SK-N-DZ (cell line): ENCODE results near the gene BCAS1.

Experiments used
- DNase-seq: peaks from one replicate; pipeline ENCODE4 v3.0.0-alpha.2; 2015; ENCODE audit warnings: low spot score

The BCAS1 gene

DNA sequence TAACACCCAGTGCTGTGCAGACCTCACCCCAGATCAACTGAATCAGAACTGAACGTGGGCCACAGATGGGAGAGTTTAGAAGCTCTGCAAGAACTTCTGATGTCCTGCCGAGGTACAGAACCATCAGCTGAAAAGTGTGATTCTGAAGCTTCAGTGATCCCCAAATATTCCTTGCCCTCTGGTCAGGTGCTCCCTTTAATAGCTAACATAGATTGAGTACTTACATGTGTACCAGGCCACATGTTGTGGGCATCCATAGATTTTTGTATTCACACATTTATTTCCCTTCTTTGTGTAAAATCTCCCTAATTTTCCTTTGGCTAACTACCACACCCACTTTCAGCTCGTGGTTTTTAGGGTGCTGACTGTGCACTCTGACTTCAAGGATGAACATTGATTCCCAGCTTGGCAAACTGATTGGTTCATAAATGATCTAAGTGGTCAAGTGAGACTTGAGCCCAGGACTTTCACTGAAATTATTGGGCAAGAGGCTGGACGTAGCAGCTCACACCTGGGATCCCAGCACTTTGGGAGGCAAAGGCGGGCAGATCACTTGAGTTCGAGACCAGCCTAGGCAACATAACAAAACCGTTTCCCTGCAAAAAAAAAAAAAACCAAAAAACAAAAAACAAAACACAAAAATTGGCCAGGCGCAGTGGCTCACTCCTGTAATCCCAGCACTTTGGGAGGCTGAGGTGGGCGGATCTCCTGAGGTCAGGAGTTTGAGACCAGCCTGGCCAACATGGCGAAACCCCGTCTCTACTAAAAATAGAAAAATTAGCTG lies 162.2 kb downstream of the BCAS1 start:
- no peak for DNase-seq

DNA sequence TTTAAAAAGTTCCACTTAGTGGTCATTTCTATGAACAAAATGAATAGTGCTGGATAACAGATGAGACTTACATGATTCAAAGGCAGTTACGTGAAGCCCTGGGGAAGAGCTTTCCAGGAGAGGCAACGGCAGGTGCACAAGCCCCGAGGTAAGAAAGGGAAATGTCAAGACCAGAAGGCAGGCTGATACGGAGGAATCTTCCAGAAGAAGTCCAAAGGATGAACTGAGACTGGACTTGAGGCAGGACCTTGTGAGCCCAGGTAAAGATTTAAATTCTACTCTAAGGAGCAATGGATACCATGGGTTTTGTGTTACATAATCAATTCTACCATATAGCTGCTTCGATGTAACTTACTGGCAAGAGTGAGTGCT lies 164.6 kb downstream of the BCAS1 start:
- no peak for DNase-seq

DNA sequence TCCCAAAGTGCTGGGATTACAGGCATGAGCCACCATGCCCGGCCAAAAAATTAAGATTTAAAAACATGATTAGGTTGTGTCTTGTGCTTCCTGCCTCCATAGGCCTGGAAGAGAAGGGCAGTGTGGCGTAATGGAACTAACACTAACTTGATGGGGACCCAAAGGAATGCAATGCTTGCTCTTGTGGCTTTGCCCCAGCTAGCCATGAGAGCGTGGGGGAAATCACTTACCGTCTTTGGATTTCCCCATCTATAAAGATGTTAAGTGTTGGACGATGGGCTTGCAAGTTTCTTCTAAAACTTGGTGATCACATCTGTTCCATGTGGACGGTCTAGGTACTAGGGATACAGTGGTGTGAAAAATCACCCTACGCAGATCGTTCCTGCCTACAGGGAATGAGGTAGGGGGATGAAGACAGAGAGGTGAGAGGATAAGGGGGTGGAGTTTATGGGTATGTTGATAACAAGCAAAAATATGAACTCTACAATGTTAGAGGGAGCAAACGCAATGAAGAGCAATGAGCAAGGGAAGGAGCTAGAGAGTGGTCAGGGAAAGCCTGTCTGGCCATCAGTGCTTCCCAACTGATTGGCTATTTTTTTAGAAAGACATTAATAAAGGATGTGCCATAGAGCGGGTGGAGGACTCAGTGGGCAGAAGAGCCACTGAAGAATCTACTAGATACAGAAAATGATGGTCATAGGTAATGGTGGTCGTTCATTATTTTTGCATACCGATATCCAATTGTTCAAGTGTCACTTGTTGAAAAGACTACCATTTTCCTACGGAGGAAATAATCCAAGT lies 165.2 kb downstream of the BCAS1 start:
- DNase-seq: no peak

DNA sequence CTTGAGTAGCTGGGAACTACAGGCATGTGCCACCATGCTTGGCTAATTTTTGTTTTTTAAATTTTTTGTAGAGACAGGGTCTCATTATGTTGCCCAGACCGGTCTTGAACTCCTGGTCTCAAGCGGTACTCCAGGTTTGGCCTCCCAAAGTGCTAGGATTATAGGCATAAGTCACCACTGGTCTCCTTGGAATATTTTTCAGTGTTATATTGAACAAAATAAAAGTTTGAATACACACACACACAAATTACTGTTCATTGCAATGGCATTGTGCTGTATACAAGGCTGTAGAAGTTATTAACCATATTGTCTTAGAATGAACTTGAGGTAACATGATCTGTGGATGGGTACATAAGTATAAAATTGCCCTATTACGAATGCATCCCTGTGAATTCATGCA lies 166.1 kb downstream of the BCAS1 start:
- DNase-seq: no peak

DNA sequence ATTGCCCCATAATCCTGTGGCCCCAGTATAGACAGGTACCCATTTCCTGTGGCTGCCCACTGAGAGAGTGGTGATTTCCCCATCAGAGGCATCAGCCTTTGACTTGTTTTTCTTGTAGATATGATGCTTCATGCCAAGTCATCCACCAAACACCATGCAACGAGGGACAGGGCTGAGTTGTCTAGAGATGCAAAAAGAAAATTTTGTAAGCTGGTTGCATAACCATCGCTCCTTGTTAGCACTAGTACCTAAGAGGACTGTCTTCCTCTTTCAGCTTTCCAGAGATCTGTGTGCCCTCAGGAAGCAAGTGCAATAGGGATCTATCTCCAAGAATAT lies 166.8 kb downstream of the BCAS1 start:
- no peak for DNase-seq

DNA sequence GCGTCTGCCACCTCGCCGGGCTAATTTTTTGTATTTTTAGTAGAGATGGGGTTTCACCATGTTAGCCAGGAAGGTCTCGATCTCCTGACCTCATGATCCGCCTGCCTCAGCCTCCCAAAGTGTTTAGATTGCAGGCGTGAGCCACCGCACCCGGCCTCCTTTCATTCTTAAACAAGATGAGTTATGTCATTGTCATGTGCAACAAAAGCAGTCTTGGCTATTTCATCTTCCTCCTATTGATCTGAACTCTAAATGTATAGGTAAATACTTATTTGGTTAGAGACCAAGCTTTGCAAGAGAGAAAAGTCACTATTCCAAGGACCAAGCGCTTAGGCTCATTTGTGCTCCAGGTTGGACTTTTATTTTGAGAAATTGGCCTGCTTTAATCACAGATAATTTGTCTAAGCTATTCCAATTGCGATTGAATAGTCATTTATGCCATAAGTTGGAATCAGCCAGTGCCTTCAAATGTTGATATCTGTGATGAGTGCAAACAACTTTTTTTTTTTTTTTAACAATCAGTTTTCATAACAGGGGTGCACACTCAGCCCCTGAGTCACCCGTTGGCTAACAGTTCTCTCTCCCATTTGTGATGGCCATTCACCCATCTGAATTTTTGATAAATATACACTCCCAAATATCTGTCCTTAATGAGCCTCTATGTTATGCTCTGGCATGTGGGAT lies 167.3 kb downstream of the BCAS1 start:
- no peak for DNase-seq

DNA sequence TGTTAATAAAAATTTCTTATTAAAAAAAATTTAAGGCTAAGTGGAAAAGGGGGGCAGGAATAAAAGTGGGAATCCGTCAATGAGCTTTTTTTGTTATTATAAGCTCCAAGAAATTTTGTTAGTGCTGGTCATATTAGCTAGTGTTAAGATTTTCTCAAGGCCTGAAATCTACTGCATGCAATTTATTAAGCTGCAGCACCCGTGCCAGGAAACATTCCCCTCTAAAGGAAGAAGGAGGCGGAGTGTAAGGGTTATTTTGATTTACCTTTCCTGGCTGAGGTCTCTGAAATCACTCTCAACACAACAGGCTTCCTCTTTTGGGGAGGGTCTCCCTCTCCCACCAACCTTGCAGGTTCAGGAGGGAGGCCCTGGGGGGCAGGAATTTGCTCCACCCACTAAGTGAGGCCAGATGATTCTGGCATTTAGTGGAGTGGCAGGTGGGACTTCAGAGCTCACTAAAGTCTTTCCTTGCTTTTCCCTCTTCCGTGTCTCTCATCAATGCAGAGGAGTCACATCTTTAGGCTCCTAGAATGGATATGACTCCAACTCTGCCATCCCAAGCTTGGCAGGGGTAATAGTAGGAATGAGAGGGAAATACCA lies 168.8 kb downstream of the BCAS1 start:
- DNase-seq: no peak

DNA sequence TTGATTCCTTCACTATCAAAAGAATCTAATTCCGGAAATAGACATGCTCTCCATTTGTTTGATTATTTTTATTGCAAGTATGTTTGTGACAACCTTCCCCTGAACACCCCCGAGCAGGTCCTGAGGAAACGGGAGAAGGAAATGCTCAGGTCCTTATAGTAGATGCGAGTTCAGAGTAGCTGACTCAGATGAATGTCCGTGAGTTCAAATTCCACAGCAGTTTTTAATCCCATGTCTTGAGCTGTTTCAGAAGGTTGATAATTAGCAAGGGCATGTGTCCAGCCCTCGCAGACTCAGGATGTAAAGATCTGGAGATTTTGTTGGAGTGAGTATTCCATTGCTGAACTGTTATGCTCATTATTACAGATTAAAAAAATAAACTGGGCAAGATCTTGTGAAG lies 169.3 kb downstream of the BCAS1 start:
- DNase-seq: no peak

DNA sequence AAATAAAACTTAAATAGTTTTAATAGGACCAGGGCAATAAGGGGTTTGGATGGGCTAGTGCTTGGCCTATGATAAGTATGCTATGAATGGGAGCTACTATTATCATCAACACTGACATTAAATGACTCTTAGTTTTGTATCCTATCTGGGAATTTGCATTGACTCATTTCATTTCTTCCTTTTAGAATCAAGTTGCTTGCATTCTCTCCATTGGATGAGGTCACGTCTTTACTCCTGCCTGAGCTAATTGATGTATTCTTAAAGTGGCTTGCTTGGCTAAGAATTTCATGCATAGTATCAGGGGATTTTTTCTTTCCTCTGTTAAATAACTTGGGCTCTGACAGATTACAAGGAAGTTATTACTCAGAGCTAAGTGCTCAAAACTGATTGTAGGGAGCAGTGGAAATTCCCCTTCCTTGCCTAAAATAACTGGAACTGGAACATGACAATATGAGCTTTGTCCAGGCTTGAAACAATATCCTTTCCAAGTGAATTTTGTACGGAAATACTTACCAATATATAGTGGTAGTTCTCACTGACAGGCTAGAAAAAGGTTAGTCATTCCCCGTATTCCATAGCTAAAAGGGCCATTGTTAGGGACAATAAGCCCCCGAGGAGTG lies 169.9 kb downstream of the BCAS1 start:
- DNase-seq: no peak

DNA sequence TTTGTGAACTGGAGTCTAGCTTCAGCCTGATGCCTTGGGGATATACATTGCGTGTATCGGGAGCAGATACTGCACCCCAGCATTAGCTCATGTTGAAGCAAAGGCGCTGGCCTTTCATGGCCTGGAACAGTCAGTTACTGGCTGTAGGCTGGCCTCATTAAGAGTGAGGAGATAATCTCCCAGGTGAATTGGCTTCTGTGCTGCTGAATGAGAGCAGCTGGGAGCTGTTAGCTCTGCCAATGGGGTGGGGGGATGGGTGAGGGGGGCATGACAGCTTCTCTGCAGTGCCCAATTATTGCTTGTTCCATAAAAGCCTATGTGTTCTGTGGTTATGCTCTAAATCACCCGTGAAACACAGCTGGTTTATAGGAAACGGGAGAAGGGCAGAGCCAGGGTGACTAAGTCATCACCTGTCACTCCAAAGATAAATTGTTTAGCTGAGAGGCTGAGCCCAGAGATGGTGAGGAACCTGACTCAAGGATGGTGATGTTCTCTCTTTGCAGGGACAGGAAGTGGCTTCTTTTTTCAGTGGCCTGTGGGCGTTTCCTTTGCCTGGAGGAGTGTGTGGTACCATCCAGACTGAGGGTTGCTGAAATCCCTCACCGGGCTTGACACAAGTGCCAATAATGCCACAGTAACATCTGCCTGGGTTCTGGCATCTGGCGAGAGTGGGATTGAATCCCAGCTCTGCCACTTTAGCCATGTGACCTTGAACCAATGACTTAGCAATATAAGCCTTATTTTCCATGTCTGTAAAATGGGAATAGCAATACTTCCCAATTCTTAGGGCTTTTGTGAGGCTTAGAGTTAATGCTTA lies 170.8 kb downstream of the BCAS1 start:
- DNase-seq: peak; percentile 64

DNA sequence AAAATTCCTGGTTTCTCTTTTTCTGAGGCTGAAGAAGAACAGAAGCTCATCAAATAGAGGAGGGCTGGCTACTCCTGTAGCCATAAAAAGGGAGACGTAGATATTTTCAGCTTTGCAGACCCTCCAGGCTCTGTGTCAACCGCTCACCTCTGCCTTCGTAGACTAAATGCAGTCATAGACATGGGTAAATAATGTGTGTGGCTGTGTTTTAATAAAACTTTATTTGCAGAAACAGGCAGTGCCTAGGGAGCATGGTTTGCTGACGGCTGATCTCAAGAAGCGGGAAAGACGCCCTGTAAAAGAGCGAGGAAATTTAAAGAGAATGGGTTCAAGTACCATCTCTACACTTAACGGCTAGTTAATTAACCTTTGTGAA lies 171.8 kb downstream of the BCAS1 start:
- no peak for DNase-seq

DNA sequence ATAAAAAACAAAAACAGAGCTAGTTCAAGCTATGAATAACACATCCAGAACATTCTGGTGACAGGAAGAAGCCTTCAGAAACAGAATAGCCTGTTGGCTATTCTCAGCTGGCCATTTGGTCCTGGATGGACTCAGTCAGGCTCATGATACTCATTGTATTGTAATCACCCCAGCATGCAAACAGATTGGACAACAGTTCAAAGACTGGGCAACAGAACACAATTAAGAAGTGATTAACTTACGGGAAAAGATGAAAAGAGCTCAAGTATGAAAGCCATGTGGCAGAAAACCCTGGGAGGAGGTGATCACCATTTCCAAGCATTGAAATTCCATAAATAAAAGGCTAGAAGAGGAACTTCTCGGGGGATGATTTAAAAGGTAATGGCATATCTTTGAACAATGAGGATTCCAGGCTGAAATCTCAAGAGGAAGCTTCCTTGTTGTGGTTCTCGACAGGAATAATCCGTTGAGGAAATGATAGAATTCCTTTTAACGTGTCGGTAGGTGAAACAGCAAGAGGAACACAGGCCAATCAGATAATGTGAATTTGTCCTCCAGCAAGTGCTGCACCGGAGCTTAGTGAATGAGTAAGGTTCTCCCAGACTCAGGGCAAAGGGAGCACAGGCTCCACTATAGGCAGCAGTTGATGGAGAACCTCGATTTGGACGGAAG lies 172.4 kb downstream of the BCAS1 start:
- no peak for DNase-seq

DNA sequence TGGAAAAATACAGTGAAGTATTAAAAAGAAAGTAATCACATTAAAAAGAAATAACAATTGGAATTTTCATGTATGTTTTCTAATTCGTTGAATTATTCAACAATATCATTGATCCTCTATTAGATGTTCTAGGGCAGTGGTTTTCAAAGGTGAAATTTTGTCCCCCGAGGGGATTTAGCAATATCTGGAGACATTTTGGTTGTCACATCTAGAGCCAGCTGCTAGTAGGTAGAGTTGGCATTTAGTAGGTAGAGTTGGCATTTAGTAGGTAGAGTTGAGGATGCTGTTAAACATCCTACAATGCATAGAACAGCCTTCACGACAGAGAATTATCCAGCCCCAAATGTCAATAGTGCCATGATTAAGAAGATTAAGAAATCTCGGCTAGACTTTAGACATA lies 173.7 kb downstream of the BCAS1 start:
- no peak for DNase-seq

DNA sequence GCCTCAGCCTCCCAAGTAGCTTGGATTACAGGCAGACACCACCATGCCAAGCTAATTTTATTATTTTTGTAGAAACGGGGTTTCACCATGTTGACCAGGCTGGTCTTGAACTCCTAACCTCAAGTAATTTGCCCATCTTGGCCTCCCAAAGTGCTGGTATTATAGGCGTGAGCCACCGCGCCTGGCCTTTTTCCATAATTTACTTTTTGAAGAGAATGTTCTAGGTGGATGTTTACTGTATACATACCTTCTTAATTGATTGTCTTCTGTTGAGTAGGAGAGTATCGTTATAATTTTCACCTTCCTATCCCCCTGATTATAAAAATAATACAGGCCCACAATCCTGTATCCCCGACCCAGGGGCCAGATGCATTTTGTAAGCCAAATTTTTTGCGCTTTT lies 174.4 kb downstream of the BCAS1 start:
- no peak for DNase-seq

DNA sequence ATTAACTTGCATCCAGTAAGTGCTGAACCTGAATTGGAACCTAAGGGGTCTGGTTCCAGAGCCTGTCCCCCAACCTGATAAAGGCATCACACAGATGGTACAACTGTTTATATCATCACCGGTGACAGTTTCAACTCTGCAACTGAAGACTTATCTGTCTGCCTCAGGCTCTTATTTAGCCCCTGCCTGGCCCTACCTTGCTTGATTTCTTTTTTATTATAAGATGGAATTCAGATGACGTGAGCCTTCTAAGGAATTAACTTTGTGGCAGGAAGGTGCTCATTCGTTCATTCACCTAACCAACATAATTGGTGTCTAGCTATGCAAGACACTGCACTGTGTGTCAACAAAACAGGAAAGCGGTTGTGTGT lies 175.0 kb downstream of the BCAS1 start:
- no peak for DNase-seq

DNA sequence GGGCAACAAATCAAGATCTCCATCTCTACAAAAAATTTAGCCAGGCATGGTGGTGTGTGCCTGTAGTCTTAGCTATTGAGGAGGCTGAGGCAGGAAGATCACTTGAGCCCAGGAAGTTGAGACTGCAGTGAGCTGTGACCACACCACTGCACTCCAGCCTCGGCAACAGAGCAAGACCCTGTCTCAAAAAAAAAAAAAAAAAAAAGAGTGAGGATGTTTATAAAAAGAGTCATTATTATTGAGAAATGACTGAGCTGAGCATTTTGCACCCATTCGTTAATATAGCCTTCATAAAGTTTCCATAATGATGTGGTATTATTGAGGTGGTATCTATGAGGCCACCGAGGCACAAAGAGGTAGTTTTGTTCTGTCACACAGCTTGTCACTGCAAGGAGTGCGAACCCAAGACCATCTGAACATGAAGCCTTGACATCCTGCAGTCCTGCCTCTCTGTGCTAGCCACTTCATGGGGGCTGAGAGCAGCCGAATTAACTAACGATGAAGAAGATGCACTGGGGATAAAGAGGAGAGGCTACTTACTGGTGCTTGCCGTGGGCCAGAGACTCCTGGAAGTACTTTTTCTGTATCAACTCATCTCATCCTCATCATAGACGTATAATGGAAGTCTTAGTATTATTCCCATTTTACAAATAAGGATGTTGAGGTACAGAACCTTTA lies 175.5 kb downstream of the BCAS1 start:
- no peak for DNase-seq
